ENCODE data around the gene TLCD1.
A peak's percentile ranks its signal among the peaks of the same experiment; 100 is the strongest.

Gene TLCD1

DNA sequence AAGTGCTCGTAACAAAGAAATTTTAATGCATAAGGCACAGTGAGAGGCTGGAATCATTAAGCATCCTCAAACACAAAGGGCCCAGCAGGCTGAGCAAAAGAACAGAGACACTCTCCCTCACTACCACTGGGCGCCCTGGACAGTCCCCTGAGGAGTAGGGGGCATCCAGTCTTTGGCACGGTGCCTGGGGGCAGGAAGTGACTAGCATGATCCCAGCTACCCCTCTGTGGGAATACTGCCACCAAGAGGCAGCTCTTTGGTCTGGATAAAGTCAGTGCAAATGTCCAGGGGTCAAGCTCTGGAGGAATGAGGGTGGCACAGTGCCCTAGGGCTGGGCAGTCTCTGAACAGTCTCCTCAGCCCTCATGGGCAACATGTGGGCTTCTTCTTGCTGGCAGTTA lies 11.8 kb downstream of the TLCD1 start:
- DNase-seq (ENCODE audit: low read depth in 1 of 2, low spot score in 1 of 2): no peak

DNA sequence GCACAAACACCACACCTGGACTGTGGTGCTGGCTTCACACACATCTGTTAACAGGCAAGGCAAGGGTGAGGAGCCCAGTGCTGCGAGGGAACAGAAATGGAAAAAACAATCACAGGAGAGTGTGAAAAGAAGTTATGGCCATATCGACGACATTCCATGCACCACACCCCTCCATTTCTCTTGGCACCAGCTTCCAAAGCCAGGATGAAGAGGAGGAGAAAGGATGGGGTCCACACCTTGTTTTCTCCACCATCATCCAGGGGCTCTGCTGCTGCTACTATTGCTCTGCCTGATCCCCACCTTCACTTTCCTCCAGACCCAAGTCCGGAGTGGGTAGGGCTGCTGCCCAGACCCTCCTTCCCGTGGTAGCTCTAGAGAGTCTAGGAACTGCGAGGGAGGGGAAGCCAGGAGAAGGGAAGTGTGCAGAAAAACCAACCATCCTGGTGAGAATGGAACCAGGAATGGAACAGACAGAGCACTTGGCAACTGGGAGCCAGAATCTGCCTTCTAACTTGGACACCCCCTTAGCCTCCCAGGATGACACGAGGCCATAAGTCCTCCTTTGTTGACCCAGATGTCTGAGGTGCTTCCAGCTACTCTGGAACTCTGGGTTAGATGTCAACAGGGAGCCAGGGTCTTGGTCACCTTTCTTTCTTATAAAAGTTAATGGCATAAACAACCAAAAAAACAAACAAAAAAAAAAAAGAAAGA lies 13.2 kb downstream of the TLCD1 start:
- no peak for DNase-seq (ENCODE audit: low read depth in 1 of 2, low spot score in 1 of 2)

DNA sequence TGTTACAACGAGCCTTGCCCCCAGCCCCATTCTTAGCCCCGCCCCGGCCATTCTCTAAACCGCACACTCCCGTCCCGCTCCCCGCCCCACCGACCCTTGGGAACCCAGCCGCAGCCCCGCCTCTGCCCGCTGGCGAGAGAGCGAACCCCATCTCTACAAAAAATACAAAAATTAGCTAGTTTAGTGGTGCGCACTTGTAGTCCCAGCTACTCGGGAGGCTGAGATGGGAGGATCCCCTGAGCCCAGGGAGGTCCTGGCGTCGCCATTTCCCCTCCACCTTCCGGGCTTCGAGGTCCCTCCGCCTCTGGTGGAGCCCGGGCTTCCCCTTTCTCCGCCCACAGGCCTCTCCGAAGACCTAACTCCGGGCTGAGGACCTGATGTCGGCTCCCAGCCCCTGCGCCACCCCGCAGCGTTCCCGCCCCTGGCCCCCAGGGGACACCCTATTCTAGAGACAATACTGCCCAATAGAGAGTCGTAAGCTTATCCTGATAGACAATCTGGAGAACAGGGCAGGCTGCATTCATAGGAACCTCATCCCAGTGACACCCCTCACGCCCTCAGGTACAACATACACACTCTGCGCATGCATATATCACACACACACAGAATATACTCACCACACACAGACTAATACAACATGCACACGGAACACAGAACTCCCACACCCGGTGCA lies 13.9 kb downstream of the TLCD1 start:
- DNase-seq (ENCODE audit: low read depth in 1 of 2, low spot score in 1 of 2): peak; percentile 30 to 64

DNA sequence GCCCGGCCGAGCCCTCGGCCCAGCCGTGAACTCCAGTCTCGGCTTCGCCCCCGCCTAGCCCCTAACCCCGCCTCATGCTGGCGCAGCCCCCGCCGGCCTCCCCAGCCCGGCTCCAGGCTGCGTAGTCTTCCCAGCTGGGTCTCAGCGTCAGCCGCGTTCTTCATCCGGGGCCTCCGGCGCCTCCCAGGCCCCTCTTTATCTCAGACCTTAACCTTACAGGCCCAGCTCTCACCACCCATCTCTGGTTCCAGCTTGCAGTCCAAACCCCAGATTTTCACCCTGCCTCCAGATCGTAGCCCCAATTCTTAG lies 14.4 kb downstream of the TLCD1 start, which contains the start of gene PROCA1:
TSS of gene PROCA1 (minus strand) at position 166 of the 309 bp plus-strand sequence. CDS start 228 bp downstream, outside the sequence.
- no peak for DNase-seq (ENCODE audit: low read depth in 1 of 2, low spot score in 1 of 2)

DNA sequence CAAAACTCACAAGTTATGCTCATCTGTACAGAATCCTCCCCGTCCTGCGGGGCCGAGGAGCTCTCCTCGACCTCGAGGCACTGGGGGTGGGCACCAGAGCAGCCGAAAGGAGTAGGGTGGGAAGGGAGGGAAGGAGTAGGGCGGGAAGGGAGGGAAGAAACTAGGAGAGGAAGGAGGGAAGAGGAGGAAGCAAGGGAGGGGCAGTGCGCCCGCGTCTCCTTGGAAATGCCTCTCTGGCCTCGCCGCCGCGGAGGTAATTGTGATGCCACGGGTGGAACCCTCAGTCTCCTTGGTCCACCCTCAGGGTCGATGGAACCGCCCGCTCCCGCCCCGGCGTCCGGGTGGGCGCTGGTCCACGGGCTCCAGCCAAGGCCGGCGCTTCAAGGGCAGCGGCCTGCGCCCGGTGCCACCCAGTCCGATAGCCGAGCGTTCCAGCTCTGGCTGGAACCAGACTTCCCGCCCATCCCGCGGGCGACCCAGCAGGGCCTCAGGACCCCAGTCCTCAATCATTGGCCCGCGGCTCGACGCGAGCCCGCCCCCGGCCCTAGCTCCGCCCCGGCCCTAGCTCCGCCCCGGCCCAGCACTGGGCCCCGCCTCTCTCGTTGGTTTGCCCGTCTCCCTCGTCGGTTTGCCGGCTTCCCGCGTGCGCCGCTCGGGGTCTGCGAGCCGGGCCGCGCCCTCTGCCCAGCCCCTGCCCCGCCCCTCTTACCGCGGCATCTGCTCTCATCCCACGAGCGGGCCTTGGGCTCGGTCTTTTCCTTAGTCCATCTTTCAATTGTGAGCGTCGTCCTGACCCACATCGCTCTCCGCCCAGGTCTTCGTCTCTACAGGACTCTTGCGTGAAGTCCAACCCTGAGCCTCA lies 14.9 kb downstream of the TLCD1 start:
- peak; percentile 83 to 90 for DNase-seq (ENCODE audit: low read depth in 1 of 2, low spot score in 1 of 2)

DNA sequence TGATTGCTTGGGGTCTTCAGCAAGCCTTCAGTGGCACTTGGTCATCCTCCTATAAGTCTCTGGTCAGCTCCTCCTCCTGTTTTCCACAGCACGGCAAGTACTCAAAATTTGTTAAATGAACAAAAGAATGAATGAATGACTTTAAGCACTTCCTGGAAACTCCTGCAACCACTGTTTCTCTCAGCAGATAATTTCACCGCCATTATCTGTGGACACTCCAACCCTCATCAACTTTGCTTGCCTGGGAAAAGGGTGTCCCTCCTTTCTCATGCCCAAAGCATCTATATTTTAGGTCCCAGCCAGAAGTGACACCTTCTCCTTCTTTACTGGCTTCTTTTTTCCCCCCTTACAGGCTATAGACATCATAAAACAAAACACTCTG lies 18.7 kb downstream of the TLCD1 start:
- DNase-seq (ENCODE audit: low read depth in 1 of 2, low spot score in 1 of 2): no peak

DNA sequence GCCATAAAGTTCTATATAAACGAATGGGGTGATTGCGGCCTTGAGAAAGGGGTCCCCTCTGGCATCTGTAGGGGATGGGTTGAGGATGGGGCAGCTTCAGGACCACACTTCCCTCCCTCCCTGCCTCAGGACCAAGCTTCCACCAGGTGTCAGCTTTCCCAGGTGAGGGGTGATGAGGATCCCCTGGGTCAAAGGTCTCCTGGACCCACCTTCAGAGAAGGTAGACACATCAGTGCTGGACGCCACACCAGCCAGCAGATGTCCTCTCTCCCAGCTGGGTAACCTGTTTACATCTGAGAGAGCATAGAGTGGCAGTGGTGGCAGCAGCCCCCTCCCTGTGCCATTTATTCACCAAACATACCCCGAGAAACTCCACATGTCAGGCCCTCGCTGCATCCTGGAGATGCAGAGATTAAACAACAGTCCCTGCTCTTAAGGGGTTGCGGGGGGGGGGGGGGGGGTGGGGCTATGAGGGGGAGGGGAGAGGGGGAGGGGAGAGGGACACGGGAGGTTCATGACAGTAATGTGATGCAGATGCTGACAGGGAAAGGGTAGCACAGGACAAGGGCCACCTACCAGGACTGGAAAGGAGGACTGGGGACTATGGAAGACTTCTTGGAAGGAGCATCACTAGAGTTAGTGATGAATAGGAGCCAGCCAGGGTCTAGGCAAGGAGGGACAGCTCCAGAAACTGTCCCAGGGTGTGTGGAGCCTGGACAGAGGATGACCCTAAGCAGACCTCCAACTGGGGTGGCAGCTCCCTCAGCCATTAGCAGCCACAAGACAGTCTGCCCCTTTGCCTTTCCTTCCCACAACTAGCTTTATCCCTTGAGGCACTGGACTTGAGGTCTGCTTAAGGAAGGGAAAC lies 19.3 kb downstream of the TLCD1 start:
- no peak for DNase-seq (ENCODE audit: low read depth in 1 of 2, low spot score in 1 of 2)

DNA sequence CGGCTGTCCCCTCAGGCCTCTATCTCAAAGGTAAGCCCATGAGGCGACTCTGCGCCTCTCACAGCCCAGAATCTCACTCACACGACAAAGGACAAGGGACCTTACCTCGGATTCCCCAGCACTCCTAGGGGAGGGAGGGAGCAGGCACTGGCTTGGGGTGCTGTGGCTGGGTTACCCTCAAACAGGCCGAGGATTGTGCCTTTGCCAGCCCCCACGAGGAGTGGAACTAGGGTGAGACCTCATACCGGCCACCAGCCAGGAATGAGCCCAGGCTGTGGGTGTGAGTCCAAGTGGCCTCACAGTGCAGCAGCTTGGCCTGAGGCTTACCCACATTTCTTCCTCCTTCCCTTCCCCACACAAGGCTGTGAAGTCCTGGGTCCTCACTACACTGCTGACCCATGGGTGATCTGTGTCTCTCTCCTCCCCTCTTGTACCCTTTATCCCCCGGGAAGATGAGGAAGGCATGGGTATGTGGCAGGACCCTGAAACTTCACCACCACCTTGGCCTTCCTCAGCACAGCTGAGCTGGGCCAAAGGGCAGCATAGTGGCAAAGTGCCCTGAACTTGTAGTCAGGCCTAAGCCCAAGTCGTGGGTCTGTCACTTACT lies 20.2 kb downstream of the TLCD1 start:
- DNase-seq (ENCODE audit: low read depth in 1 of 2, low spot score in 1 of 2): no peak

DNA sequence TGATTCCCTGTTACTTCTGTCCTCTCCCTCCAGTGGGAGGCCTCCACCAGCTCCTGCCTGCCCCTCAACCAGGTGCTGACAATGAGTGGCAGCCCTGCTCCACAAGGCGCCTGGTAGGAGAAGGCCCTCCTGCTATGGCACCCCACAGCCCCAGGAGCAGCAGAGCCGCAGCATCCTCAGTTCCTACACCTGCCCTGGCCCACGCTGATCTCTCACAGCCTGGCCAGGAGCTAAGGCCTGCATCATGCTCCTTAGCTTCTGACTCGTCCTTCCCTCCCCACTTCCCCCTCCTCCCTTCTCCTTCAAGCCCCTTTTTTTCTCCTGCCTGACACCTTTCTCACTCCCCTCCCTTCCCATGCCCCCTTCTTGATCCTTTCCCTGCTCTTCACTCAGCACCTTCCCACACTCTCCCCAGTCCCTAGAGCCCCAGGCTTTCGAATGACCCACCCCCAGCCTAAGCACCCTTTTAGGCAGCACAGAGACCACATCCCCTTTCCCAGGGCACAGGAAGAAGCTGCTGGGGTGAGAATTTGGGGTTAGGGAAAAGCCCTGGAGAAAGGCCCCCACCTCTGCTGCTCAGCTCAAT lies 20.9 kb downstream of the TLCD1 start:
- no peak for DNase-seq (ENCODE audit: low read depth in 1 of 2, low spot score in 1 of 2)

DNA sequence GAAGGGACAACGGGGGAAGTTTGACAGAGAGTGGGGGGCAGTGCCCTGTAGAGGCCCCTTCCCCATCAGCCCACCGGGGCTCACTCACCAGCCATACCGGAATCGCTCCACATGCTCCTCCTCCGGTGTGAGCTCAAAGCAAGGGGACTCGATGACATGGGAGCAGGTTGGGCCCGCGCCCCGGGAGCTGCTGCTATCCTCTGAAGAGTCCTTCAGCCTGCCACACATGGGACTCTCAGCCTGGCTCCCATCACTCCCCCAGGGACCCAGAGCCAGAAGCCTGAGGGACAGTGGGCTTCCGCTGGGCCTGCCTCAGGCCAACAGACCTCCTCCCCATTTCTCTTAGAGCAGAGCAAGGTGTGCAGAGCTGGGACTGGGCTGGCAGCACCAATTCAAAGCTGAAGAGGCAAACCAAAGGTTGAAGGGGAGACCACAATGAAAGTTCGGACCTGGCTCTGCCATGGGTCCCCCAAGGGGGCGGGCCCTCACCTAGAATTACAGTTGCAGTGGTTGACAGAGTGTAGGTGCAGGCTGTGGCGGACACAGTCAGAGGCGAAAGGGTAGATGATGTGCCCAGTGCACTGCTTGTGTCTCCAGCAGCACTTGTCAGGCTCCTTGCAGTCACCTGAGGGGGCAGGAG lies 21.7 kb downstream of the TLCD1 start:
- no peak for DNase-seq (ENCODE audit: low read depth in 1 of 2, low spot score in 1 of 2)

DNA sequence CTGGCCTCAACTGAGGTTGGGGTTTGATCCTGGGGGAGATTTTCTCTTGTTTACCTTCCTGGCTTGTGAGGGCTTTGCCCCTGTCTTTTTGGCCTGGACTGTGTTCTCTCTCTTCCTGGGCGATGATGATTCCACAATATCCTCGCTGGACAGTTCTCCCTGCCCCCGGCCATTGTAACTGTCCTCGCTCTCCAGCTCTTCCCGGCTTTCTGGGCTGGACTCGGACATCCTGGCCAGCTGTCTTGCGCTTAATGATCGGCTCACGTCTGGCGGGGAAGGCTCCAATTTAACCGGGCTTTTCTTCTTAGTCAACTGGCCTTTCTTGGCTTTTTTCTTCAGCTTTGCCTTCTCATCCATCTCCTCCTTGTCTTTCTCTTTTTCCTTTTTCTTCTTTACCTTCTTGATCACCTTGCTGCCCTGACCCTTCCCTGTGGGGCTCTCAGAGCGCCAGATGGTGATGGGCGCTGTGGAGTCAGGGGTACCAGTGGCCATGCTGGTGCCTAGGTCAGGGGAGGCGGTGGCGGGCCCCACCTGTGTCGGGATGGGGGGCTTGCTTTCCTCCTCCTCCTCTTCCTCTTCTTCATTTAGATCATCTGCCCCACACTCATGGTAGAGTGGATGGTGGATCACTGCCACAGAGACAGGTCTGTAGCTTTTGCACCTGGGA lies 22.3 kb downstream of the TLCD1 start:
- no peak for DNase-seq (ENCODE audit: low read depth in 1 of 2, low spot score in 1 of 2)

DNA sequence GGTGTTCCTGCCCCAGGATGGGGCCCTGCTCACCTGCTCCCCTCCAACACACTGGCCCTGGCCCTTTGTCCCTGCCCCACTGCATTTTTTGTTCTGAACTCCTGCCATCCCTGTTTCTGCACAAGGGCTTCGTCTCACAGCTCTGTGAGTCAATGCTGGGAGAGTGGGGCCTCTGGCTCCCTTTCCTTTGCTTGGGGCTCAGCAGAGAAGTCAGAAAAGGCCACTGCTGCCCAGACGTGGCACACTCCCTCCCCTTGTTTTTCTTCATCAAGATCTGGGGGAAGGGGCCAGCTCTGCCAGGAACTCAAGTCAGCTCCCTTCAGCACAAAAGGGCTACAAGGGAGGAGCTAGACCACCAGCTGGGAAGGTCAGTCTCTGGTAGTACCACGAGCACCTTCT lies 23.3 kb downstream of the TLCD1 start:
- no peak for DNase-seq (ENCODE audit: low read depth in 1 of 2, low spot score in 1 of 2)

DNA sequence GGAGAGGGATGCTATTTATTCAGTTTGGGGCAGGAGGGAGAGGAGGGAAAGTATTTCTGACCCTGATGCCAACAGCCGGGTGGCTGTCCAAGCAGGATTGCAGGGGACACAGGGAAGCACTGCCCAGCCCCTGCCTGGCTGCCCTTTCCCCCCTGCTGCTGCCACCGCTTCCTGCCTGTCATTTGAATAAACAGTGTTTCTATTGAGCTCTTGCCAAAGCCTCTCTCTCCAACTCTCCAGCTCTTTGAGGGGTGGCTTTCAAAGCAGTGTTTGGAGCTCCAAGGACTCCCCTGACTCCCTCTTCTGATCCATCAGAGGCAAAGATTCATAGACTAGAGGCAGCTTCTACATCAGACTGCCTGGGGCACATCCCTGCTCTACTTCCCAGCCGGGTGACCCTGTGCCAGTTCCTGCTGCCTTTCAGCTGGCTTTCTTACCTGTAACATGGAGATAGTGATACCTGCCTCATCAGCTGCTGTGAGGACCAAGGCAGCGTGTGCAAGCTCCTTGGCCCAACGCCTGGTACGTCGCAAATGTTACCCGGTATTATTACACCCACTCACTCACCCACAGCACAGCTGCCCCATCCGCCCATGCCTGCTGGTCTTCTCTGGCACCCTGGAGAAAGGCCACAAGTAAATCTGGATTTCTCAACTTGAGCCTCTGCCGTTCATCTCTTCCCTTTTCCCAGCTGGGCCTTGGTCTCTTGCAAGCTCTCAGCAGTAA lies 23.8 kb downstream of the TLCD1 start:
- no peak for DNase-seq (ENCODE audit: low read depth in 1 of 2, low spot score in 1 of 2)

DNA sequence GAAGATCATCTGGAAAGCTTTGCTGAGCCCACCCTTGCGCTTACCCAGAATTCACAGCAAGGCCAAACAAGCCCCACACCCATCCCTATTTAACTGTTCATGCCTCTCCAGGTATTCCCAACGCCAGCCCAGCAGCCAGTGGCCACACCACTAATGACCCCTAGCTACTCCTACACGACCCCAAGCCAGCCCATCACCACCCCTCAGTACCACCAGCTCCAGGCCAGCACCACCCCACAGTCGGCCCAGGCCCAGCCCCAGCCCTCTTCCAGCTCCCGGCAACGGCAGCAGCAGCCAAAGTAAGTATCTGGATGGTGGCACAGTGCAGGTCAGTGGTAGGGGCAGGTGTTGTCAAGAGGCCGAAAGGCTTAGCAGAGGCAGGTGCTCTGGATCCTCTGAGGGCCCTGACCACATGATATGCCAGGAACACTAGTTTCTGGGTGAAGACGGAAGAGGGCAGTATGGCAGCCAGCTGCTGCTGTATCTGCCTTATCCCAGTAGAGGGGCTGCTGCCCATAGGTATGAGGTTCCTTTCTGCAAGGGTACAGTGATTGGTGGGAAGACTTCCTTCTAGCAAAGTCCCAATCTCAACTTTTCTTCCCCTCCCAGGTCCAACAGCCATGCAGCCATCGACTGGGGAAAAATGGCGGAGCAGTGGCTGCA lies 25.1 kb downstream of the TLCD1 start:
- DNase-seq (ENCODE audit: low read depth in 1 of 2, low spot score in 1 of 2): no peak

DNA sequence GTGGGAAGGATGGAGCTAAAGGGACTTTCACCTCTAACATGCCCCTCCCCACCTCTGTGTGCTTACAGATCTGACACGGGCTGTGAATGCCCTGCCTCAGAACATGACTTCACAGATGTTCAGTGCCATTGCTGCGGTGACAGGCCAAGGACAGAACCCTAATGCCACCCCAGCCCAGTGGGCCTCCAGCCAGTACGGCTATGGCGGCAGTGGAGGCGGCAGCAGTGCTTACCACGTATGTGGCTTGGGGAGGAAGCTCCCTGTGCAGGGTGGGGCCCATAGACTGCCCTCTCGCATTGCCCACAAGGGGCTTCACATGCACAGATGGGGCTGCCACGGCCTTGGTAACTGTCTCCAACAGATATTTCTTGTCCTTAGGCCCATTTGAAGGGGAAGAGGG lies 25.8 kb downstream of the TLCD1 start:
- no peak for DNase-seq (ENCODE audit: low read depth in 1 of 2, low spot score in 1 of 2)

DNA sequence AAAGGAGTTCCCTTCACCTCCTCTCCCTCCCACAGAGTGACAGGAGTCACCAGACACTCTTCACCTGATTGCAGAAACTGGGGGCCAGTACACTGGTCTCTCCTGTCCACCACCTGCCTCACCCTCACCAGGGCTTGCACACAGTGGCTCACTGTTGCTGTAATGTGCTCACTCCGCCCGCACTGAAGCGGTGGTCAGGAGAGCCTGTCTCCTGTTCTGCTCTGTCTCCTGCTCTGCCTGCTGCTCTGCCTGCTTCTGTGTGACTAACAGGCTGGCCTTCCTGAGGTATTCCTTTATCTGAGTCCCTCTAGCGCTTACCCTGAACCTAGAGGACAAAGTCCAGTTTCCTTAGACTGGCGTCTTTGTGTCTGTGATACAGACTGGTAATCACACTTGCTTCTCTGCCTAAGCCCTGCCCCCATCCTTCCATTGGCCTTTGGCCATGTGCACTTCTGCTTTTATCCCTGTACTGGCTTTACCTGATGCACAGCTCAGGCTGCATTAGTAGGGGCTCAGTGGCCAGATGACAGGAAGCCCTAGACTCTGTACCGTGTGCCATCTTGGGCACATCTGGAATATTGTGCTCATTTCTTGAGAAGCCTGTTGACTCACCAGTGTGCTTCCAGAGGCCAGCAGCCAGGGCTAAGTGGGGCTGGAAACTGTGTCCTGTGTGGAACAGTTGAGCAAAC lies 27.6 kb downstream of the TLCD1 start:
- DNase-seq (ENCODE audit: low read depth in 1 of 2, low spot score in 1 of 2): no peak

DNA sequence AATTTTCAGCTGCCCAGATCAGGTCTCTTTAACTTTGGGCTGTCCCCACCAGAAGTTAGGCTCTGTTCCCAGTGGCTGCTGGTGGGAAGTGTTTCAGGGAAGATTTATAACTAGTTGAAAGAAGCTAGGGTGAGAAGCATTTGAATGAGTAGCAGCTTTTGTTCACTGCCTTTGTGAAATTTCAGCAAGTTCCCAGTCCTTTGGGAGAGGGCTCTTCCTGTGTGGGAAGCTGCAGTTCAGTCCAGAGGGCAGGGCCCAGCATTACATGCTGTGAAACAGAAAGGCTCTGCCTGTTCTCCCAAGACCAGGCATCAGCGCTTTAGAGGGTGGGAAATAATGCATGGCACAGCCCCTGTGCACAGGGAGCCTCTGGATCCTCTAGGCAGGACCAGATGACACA lies 32.2 kb downstream of the TLCD1 start:
- DNase-seq (ENCODE audit: low read depth in 1 of 2, low spot score in 1 of 2): no peak

DNA sequence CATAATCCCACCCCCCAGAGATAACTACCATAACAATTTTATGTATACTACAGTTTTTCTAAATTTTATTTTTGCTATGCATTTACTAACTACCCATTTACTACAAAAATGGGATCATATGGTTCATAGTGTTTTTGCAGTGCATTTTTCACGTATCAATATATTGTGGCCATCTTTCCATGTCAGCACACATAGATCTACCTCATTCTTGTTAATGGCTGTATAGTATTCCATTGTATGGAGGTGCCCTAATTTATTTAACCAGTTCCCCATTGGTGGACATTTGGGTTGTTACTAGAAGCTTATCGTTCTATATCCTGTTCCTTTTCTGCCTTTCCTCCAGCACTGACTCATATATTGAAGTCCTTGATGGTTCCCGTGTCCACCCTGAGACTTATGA lies 37.0 kb downstream of the TLCD1 start:
- DNase-seq (ENCODE audit: low read depth in 1 of 2, low spot score in 1 of 2): no peak

Measured in activated CD4-positive, alpha-beta T cell treated with anti-CD3 and anti-CD28 coated beads, Interleukin-2, amount 50 U/mL, for 24 hours (primary cell).